Right lobe of liver (tissue), 6 donors: Measurements from ENCODE around the gene MAEA. TPM values are rescaled to one million over a fixed set of nuclear protein-coding genes. Genes with fewer than 3 reads are reported as not detected.

ENCODE experiments used
- ATAC-seq, 4 donors: fragments of 200-7000 bp; cut with Tn5 transposase; one replicate each; pipeline ENCODE4 v1.9.1; 2020; ENCODE audit warnings: mild to moderate bottlenecking in 4 of 4, moderate library complexity in 4 of 4
- DNase-seq, 3 donors: peaks; one replicate each; pipeline ENCODE4 v3.0.0-alpha.2; 2020
- H3K27ac ChIP-seq, 3 donors: fragments of 200-600 bp; one replicate each; pipeline ENCODE4 v1.8.0; 2022
- H3K27me3 ChIP-seq, 2 donors: fragments of 200-600 bp; one replicate each; pipeline ENCODE4 v1.8.0; 2022
- H3K36me3 ChIP-seq, 4 donors: fragments of 200-600 bp; sonication (generic) in 1 of 4; one replicate each; pipeline versions ENCODE4 v1.5.1 to v1.8.0; 2017 to 2022; ENCODE audit warnings: control low read depth in 1 of 4
- H3K4me1 ChIP-seq, 4 donors: fragments of 200-600 bp; sonication (generic) in 1 of 4; one replicate each; pipeline versions ENCODE4 v1.5.1 to v1.8.0; 2017 to 2022; ENCODE audit warnings: control low read depth in 1 of 4
- H3K4me3 ChIP-seq, 3 donors: fragments of 200-600 bp; one replicate each; pipeline ENCODE4 v1.8.0; 2022
- H3K9me3 ChIP-seq, 4 donors: fragments of 200-600 bp; sonication (generic) in 1 of 4; one replicate each; pipeline versions ENCODE4 v1.5.1 to v1.8.0; 2017 to 2022; ENCODE audit warnings: control low read depth in 1 of 4
- POLR2A ChIP-seq: fragments of 450-650 bp; IDR thresholded peaks from one replicate; pipeline ENCODE4 v1.6.1; 2017; ENCODE audit warnings: antibody characterized with exemption, mild to moderate bottlenecking
- WGBS: methylation state at CpG from one replicate; pipeline ENCODE4 v1.1.6; 2018; ENCODE audit warnings: low coverage, low lambda C conversion rate; ENCODE audit not compliant: insufficient coverage; ENCODE audit errors: missing lambda C conversion rate; 5-methylcytosine and 5-hydroxymethylcytosine counted together
- intact Hi-C, 2 donors: fragments of 100-400 bp; cut with DNase I; formaldehyde crosslinking; loops; one replicate each; pipeline versions ENCODE4 v1.11.2 to v1.14.1; 2022
- total RNA-seq, 6 experiments: library from RNA; depleted of rRNA in 2 of 6; stranded (reverse); fragments of >200 nt in 2 of 6; fragmentation: NEBNext Ultra II Directional in 3 of 6; extraction: Animal tissue kit (Norgen Biotek cat#: 25700) in 3 of 6; gene quantifications; one replicate each; pipeline versions ENCODE4 v1.1.0 to v1.2.4, GENCODE V29; 2016 to 2023
- TF ChIP-seq, protein P1 (sequence below), 4 donors: fragments of 200-600 bp in 3 of 4; fragments of 450-650 bp in 1 of 4; IDR thresholded peaks; one replicate each; pipeline versions ENCODE4 v1.5.1 to v1.8.0; 2016 to 2022; ENCODE audit warnings: antibody characterized with exemption in 4 of 4, mild to moderate bottlenecking in 2 of 4
- donor health status: DM: no; HTN: yes; CAD: no.
- donor health status: DM: no; HTN: no; CAD: no.
- donor health status: DM: no; HTN: no; CAD: no.
- donor health status: DM: no; HTN: yes; CAD: no.
- donor health status: DM: no; HTN: yes; CAD: no.

The MAEA gene
- total RNA-seq, 6 experiments from 2014 or later = 24.3 to 42.0 (median 27.9) TPM

- intact Hi-C loops = no loop called here
- no peak for ATAC-seq
These were observed 20.5 kb upstream of the MAEA start for GRCh38 chr4:1269209-1269608.

DNA sequence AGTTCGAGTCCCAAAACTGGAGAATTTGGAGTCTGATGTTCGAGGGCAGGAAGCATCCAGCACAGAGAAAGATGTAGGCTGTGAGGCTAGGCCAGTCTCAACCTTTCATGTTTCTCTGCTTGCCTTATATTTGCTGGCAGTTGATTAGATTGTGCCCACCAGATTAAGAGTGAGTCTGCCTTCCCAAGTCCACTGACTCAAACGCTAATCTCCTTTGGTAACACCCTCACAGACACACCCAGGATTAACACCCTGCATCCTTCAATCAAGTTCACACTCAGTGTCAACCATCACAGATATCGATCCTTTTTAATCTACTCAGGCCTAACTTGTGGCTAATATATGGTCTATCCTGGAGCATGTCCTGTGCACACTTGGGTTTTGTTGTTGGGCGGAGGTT is 18.0 kb upstream of the MAEA start:
- H3K9me3 ChIP-seq = no peaks in the 10 kb centered on the region
- intact Hi-C loops = no loop called here
- no peaks in the 10 kb centered on the region for H3K36me3 ChIP-seq
- no peak for ATAC-seq
- TF ChIP-seq, protein P1, sequence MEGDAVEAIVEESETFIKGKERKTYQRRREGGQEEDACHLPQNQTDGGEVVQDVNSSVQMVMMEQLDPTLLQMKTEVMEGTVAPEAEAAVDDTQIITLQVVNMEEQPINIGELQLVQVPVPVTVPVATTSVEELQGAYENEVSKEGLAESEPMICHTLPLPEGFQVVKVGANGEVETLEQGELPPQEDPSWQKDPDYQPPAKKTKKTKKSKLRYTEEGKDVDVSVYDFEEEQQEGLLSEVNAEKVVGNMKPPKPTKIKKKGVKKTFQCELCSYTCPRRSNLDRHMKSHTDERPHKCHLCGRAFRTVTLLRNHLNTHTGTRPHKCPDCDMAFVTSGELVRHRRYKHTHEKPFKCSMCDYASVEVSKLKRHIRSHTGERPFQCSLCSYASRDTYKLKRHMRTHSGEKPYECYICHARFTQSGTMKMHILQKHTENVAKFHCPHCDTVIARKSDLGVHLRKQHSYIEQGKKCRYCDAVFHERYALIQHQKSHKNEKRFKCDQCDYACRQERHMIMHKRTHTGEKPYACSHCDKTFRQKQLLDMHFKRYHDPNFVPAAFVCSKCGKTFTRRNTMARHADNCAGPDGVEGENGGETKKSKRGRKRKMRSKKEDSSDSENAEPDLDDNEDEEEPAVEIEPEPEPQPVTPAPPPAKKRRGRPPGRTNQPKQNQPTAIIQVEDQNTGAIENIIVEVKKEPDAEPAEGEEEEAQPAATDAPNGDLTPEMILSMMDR (IDR thresholded peaks at IDR 0.05) = no peak
- TF ChIP-seq POLR2A = no peak
- H3K4me1 ChIP-seq = no peaks in the 10 kb centered on the region
- WGBS = 96% methylated on average over 3 of the region's 5 CpGs
- DNase-seq = no peak
- no peaks in the 10 kb centered on the region for H3K27me3 ChIP-seq
- no peak overlapping the region for H3K27ac ChIP-seq
- H3K4me3 ChIP-seq = no peak overlapping the region

More at GRCh38 chr4:1269209-1269608, 20.5 kb upstream of the MAEA start:
- Histone ChIP-seq H3K27ac (no peak overlapping the region), H3K4me1 (no peaks in the 10 kb centered on the region), H3K9me3 (no peaks in the 10 kb centered on the region), H3K4me3 (no peak overlapping the region), H3K36me3 (no peaks in the 10 kb centered on the region), H3K27me3 (no peaks in the 10 kb centered on the region)
- no peak for DNase-seq
- TF ChIP-seq, protein P1 (IDR thresholded peaks at IDR 0.05) = no peak
- no peak for TF ChIP-seq POLR2A

- Histone ChIP-seq H3K27ac (no peak overlapping the region), H3K4me1 (no peaks in the 10 kb centered on the region), H3K27me3 (no peaks in the 10 kb centered on the region), H3K4me3 (no peak overlapping the region), H3K36me3 (no peaks in the 10 kb centered on the region), H3K9me3 (no peaks in the 10 kb centered on the region)
- ATAC-seq (peak in 1 of 4 donors; percentile 44), DNase-seq (no peak)
- WGBS = 67% methylated on average over 9 of the region's 9 CpGs
- intact Hi-C loops = no loop called here
- no peak for TF ChIP-seq POLR2A
- TF ChIP-seq, protein P1 (IDR thresholded peaks at IDR 0.05) = no peak
These were observed 14.8 kb upstream of the MAEA start for GRCh38 chr4:1274871-1275270.

DNA sequence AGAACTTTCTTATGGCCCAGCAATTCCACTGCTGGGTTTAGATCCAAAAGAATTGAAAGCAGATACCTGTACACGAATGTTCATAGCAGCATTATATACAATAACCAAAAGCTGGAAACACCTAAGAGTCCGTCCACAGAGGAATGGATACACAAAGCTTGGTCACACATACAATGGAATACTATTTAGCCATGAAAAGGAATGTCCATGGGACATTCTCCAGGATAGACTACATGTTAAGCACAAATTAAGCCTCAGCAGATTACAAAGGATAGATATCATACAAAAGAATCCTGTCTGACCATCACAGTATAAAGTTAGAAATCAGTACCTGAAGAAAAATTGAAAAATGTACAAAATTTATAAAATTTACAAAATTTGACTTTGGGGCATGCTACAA is 12.7 kb upstream of the MAEA start:
- Histone ChIP-seq H3K36me3 (no peaks in the 10 kb centered on the region), H3K27me3 (no peaks in the 10 kb centered on the region), H3K4me3 (no peak overlapping the region), H3K9me3 (no peaks in the 10 kb centered on the region), H3K4me1 (no peaks in the 10 kb centered on the region), H3K27ac (no peak overlapping the region)
- no peak for TF ChIP-seq POLR2A
- TF ChIP-seq, protein P1 (IDR thresholded peaks at IDR 0.05) = no peak
- DNase-seq = no peak
- no peak for ATAC-seq
- intact Hi-C loops = no loop called here
- 83% methylated on average over 2 of the region's 2 CpGs for WGBS
